HepG2 (cell line): ENCODE measurements around the gene ZNF217. TPM values are rescaled to one million over a fixed set of nuclear protein-coding genes. Genes with fewer than 3 reads are reported as not detected.
A peak's percentile ranks its signal among the peaks of the same experiment; 100 is the strongest.

Experiments used
- BHLHE40 ChIP-seq: IDR thresholded peaks from 2 replicates; pipeline ENCODE4 v1.6.1; 2011; ENCODE audit warnings: low read length, improper control_type of control experiment
- FOXK1 ChIP-seq: sonication (generic); formaldehyde crosslinking; IDR thresholded peaks from 2 replicates; pipeline ENCODE4 v1.4.0; 2020; ENCODE audit warnings: low read depth, missing genetic modification reagents, borderline replicate concordance
- HINFP ChIP-seq: sonication (generic); formaldehyde crosslinking; IDR thresholded peaks from 2 replicates; pipeline ENCODE4 v1.4.0; 2020; ENCODE audit warnings: low read depth, mild to moderate bottlenecking, missing genetic modification reagents
- HMGA1 ChIP-seq: sonication (generic); formaldehyde crosslinking; conservative IDR thresholded peaks from 2 replicates; pipeline ENCODE4 v1.4.0; 2020; ENCODE audit warnings: missing genetic modification reagents
- HNF1B ChIP-seq: sonication (generic); formaldehyde crosslinking; IDR thresholded peaks from 2 replicates; pipeline ENCODE4 v1.5.1; 2020; ENCODE audit warnings: mild to moderate bottlenecking, moderate library complexity, missing genetic modification reagents
- KLF15 ChIP-seq: sonication (generic); formaldehyde crosslinking; IDR thresholded peaks from 2 replicates; pipeline ENCODE4 v1.8.1; 2023; ENCODE audit warnings: borderline replicate concordance, mild to moderate bottlenecking, inconsistent platforms, missing genetic modification reagents, mixed read lengths
- KMT2B ChIP-seq: IDR thresholded peaks from 2 replicates; pipeline ENCODE4 v1.6.1; 2016; ENCODE audit warnings: missing genetic modification reagents, missing compliant biosample characterization
- NFE2L1 ChIP-seq: sonication (generic); formaldehyde crosslinking; IDR thresholded peaks from 2 replicates; pipeline ENCODE4 v1.4.0; 2020; ENCODE audit warnings: missing genetic modification reagents, mild to moderate bottlenecking, borderline replicate concordance
- NPAS2 ChIP-seq: sonication (generic); formaldehyde crosslinking; IDR thresholded peaks from 2 replicates; pipeline ENCODE4 v1.8.0; 2022; ENCODE audit warnings: mild to moderate bottlenecking, missing genetic modification reagents, borderline replicate concordance
- PBX3 ChIP-seq: sonication (generic); formaldehyde crosslinking; IDR thresholded peaks from 2 replicates; pipeline ENCODE4 v1.8.1; 2023; ENCODE audit warnings: missing genetic modification reagents, inconsistent platforms, borderline replicate concordance
- PCBP1 ChIP-seq: fragments of 200-400 bp; formaldehyde crosslinking; IDR thresholded peaks from 2 replicates; pipeline ENCODE4 v1.6.1; 2017; ENCODE audit warnings: mild to moderate bottlenecking, low read depth, low read length, borderline replicate concordance
- PLSCR1 ChIP-seq: sonication (generic); formaldehyde crosslinking; IDR thresholded peaks from 2 replicates; pipeline ENCODE4 v1.5.0; 2020; ENCODE audit warnings: missing genetic modification reagents, mild to moderate bottlenecking, borderline replicate concordance
- POLR2A ChIP-seq, 2 experiments: IDR thresholded peaks; 2 replicates each; pipeline ENCODE4 v1.6.1; 2011; ENCODE audit warnings: low read depth in 2 of 2, low read length in 2 of 2, mild to moderate bottlenecking in 1 of 2, moderate library complexity in 1 of 2; ENCODE audit not compliant: insufficient read depth in 1 of 2
- SKIL ChIP-seq: sonication (generic); formaldehyde crosslinking; IDR thresholded peaks from 2 replicates; pipeline ENCODE4 v1.8.0; 2022; ENCODE audit warnings: missing genetic modification reagents, mild to moderate bottlenecking, moderate library complexity, borderline replicate concordance
- SNAPC2 ChIP-seq: sonication (generic); formaldehyde crosslinking; IDR thresholded peaks from 2 replicates; pipeline ENCODE4 v1.8.1; 2022; ENCODE audit warnings: mild to moderate bottlenecking, missing genetic modification reagents
- ZBTB39 ChIP-seq: sonication (generic); formaldehyde crosslinking; IDR thresholded peaks from 2 replicates; pipeline ENCODE4 v1.5.0; 2020; ENCODE audit warnings: missing genetic modification reagents
- ZFP41 ChIP-seq: sonication (generic); formaldehyde crosslinking; IDR thresholded peaks from 2 replicates; pipeline ENCODE4 v1.4.0; 2020; ENCODE audit warnings: mild to moderate bottlenecking, missing genetic modification reagents, borderline replicate concordance
- ZNF501 ChIP-seq: sonication (generic); formaldehyde crosslinking; IDR thresholded peaks from 2 replicates; pipeline ENCODE4 v1.5.1; 2020; ENCODE audit warnings: mild to moderate bottlenecking, moderate library complexity, missing genetic modification reagents
- ZNF556 ChIP-seq: sonication (generic); formaldehyde crosslinking; IDR thresholded peaks from 2 replicates; pipeline ENCODE4 v1.4.0; 2020; ENCODE audit warnings: mild to moderate bottlenecking, missing genetic modification reagents, borderline replicate concordance
- polyA plus RNA-seq, 8 experiments: library from polyadenylated mRNA; depleted of rRNA in 3 of 8; stranded (reverse) in 7 of 8; unstranded in 1 of 8; fragments of >200 nt; fragmentation: Illumina TruSeq in 4 of 8; extraction: Trizol in 4 of 8; gene quantifications; 2 replicates each; pipeline versions ENCODE4 v1.2.1 to v1.2.3, GENCODE V29; 2011 to 2016; ENCODE audit warnings: low read depth in 4 of 8, missing spikeins in 1 of 8, mixed read lengths in 1 of 8; ENCODE audit not compliant: insufficient read depth in 1 of 8
- total RNA-seq, 5 experiments: library from RNA; depleted of rRNA; stranded (reverse); fragments of >200 nt; fragmentation: Illumina TruSeq; extraction: Trizol; gene quantifications; 2 replicates each; pipeline ENCODE4 v1.2.3, GENCODE V29; 2016; ENCODE audit warnings: low read depth in 1 of 5

ZNF217 gene
- total and polyA plus RNA-seq, 2 of the 13 experiments (the other 11 are each of a cell fraction or from before 2014, with no cell fraction given) = 22.3 to 29.8 TPM

- TF ChIP-seq ZBTB39 (CRISPR knock-in tag) (peak; percentile 99), NPAS2 (CRISPR knock-in tag) (no peak), ZNF556 (peak; percentile 21; the same call in 1 of the 2 replicates), ZFP41 (CRISPR knock-in tag) (no peak), HNF1B (CRISPR knock-in tag) (peak; percentile 39; the same call in 1 of the 2 replicates), PBX3 (CRISPR knock-in tag) (no peak), PLSCR1 (CRISPR knock-in tag) (no peak), SNAPC2 (CRISPR knock-in tag) (no peak), KLF15 (CRISPR knock-in tag) (no peak), NFE2L1 (no peak), FOXK1 (CRISPR knock-in tag) (peak; percentile 57), KMT2B (peak; percentile 79), POLR2A (IDR thresholded peaks at IDR 0.05; ENCODE audit: insufficient read depth in 1 of 2, low read depth in 2 of 2, low read length in 2 of 2) (peak; percentile 78 to 81), BHLHE40 (0 out of 2 replicates have a peak, but pooled peaks have one; percentile 16), ZNF501 (CRISPR knock-in tag) (peak; percentile 61; the same call in 1 of the 2 replicates), HMGA1 (CRISPR knock-in tag) (no peak), PCBP1 (no peak), SKIL (CRISPR knock-in tag) (no peak), HINFP (no peak)
These were observed 30.0 kb upstream of the ZNF217 start (continued) for GRCh38 chr20:53623454-53624211.
